Dedifferentiated amniotic fluid mesenchymal stem cell (primary cell): ENCODE results near the gene ZIC5.

ENCODE experiments used
- DNase-seq: peaks from one replicate; pipeline ENCODE4 v3.0.0-alpha.2; 2016; ENCODE audit errors: extremely low spot score

The ZIC5 gene

GRCh38 chr13:99930925-99931324, 40.6 kb downstream of the ZIC5 start:
- DNase-seq = no peak

GRCh38 chr13:99929866-99930265, 41.7 kb downstream of the ZIC5 start:
- DNase-seq = no peak

GRCh38 chr13:99926014-99926731, 45.4 kb downstream of the ZIC5 start:
- no peak for DNase-seq

- no peak for DNase-seq
These were observed 47.5 kb downstream of the ZIC5 start for GRCh38 chr13:99923877-99924582.

- no peak for DNase-seq
These were observed 48.7 kb downstream of the ZIC5 start for GRCh38 chr13:99922631-99923404.

- DNase-seq = no peak
These were observed 52.4 kb downstream of the ZIC5 start for GRCh38 chr13:99919132-99919531.

GRCh38 chr13:99916366-99917103, 55.0 kb downstream of the ZIC5 start:
- peak; percentile 76 for DNase-seq

- no peak for DNase-seq
These were observed 58.4 kb downstream of the ZIC5 start for GRCh38 chr13:99913167-99913566.
